ENCODE results near the gene RARG. TPM values are rescaled to one million over a fixed set of nuclear protein-coding genes. Genes with fewer than 3 reads are reported as not detected.

RARG gene
- total and polyA plus RNA-seq, 2 donors: 4.6 to 8.5 TPM

GRCh38 chr12:53215497-53215896 lies 16.5 kb downstream of the RARG start:
- peaks cover 0 to 6% of the 10 kb centered on the region in 2 donors for H3K9me3 ChIP-seq (ENCODE audit: control insufficient read depth in 2 of 2, insufficient read depth in 1 of 2, low read length in 1 of 2)
- H3K36me3 ChIP-seq (ENCODE audit: control insufficient read depth in 2 of 2, insufficient read depth in 2 of 2, low read length in 1 of 2): peaks cover 7 to 16% of the 10 kb centered on the region in 2 donors
- H3K4me3 ChIP-seq (ENCODE audit: low read length in 2 of 2): no peak overlapping the region
- peaks cover 0 to 45% of the 10 kb centered on the region in 2 donors for H3K4me1 ChIP-seq (ENCODE audit: control insufficient read depth in 2 of 2, insufficient read depth in 2 of 2, low read length in 2 of 2)
- peaks cover 13 to 39% of the 10 kb centered on the region in 2 donors for H3K27me3 ChIP-seq (ENCODE audit: control insufficient read depth in 2 of 2, insufficient read depth in 1 of 2, low read length in 1 of 2)
- no peak for DNase-seq (ENCODE audit: low read depth in 6 of 9, low spot score in 9 of 9)
- H3K27ac ChIP-seq (ENCODE audit: low read depth in 1 of 2, low read length in 1 of 2): no peak overlapping the region
- WGBS: 98% methylated on average over 8 of the region's 8 CpGs

GRCh38 chr12:53214687-53215455 lies 17.1 kb downstream of the RARG start:
- H3K27ac ChIP-seq (ENCODE audit: low read depth in 1 of 2, low read length in 1 of 2): no peak overlapping the region
- peaks cover 0 to 6% of the 10 kb centered on the region in 2 donors for H3K9me3 ChIP-seq (ENCODE audit: control insufficient read depth in 2 of 2, insufficient read depth in 1 of 2, low read length in 1 of 2)
- peaks cover 11 to 33% of the 10 kb centered on the region in 2 donors for H3K27me3 ChIP-seq (ENCODE audit: control insufficient read depth in 2 of 2, insufficient read depth in 1 of 2, low read length in 1 of 2)
- peaks cover 7 to 17% of the 10 kb centered on the region in 2 donors for H3K36me3 ChIP-seq (ENCODE audit: control insufficient read depth in 2 of 2, insufficient read depth in 2 of 2, low read length in 1 of 2)
- WGBS: 88% methylated on average over 12 of the region's 12 CpGs
- no peak for DNase-seq (ENCODE audit: low read depth in 6 of 9, low spot score in 9 of 9)
- no peak overlapping the region for H3K4me3 ChIP-seq (ENCODE audit: low read length in 2 of 2)
- peaks cover 0 to 39% of the 10 kb centered on the region in 2 donors for H3K4me1 ChIP-seq (ENCODE audit: control insufficient read depth in 2 of 2, insufficient read depth in 2 of 2, low read length in 2 of 2)

- WGBS: 95% methylated on average over 5 of the region's 5 CpGs
- Histone ChIP-seq H3K27ac (ENCODE audit: low read depth in 1 of 2, low read length in 1 of 2) (no peak overlapping the region), H3K36me3 (ENCODE audit: control insufficient read depth in 2 of 2, insufficient read depth in 2 of 2, low read length in 1 of 2) (peaks cover 7 to 17% of the 10 kb centered on the region in 2 donors), H3K9me3 (ENCODE audit: control insufficient read depth in 2 of 2, insufficient read depth in 1 of 2, low read length in 1 of 2) (peaks cover 0 to 6% of the 10 kb centered on the region in 2 donors), H3K4me3 (ENCODE audit: low read length in 2 of 2) (no peak overlapping the region), H3K4me1 (ENCODE audit: control insufficient read depth in 2 of 2, insufficient read depth in 2 of 2, low read length in 2 of 2) (peaks cover under 1 to 35% of the 10 kb centered on the region in 2 donors), H3K27me3 (ENCODE audit: control insufficient read depth in 2 of 2, insufficient read depth in 1 of 2, low read length in 1 of 2) (peaks cover 5 to 26% of the 10 kb centered on the region in 2 donors)
- no peak for DNase-seq (ENCODE audit: low read depth in 6 of 9, low spot score in 9 of 9)
These were observed 17.8 kb downstream of the RARG start for GRCh38 chr12:53214221-53214620.

- no peak overlapping the region for H3K4me3 ChIP-seq (ENCODE audit: low read length in 2 of 2)
- peaks cover 5 to 40% of the 10 kb centered on the region in 2 donors for H3K4me1 ChIP-seq (ENCODE audit: control insufficient read depth in 2 of 2, insufficient read depth in 2 of 2, low read length in 2 of 2)
- H3K27ac ChIP-seq (ENCODE audit: low read depth in 1 of 2, low read length in 1 of 2): no peak overlapping the region
These were observed 18.7 kb downstream of the RARG start for GRCh38 chr12:53213348-53213747.

GRCh38 chr12:53212931-53213330 lies 19.1 kb downstream of the RARG start:
- WGBS: 71% methylated on average over 12 of the region's 12 CpGs

More at GRCh38 chr12:53213348-53213747, 18.7 kb downstream of the RARG start:
- 17% methylated on average over 14 of the region's 14 CpGs for WGBS
- peaks cover 7 to 17% of the 10 kb centered on the region in 2 donors for H3K36me3 ChIP-seq (ENCODE audit: control insufficient read depth in 2 of 2, insufficient read depth in 2 of 2, low read length in 1 of 2)
- H3K27me3 ChIP-seq (ENCODE audit: control insufficient read depth in 2 of 2, insufficient read depth in 1 of 2, low read length in 1 of 2): peaks cover 0 to 20% of the 10 kb centered on the region in 2 donors
- DNase-seq (ENCODE audit: low read depth in 6 of 9, low spot score in 9 of 9): peak in 4 of 9 donors; percentile 75 to 87 (median 78)
- peaks cover 0 to 6% of the 10 kb centered on the region in 2 donors for H3K9me3 ChIP-seq (ENCODE audit: control insufficient read depth in 2 of 2, insufficient read depth in 1 of 2, low read length in 1 of 2)

GRCh38 chr12:53211476-53212381 lies 20.3 kb downstream of the RARG start:
- Histone ChIP-seq H3K36me3 (ENCODE audit: control insufficient read depth in 2 of 2, insufficient read depth in 2 of 2, low read length in 1 of 2) (peaks cover 7 to 17% of the 10 kb centered on the region in 2 donors), H3K4me1 (ENCODE audit: control insufficient read depth in 2 of 2, insufficient read depth in 2 of 2, low read length in 2 of 2) (peaks cover 9 to 41% of the 10 kb centered on the region in 2 donors), H3K27me3 (ENCODE audit: control insufficient read depth in 2 of 2, insufficient read depth in 1 of 2, low read length in 1 of 2) (peaks cover 0 to 4% of the 10 kb centered on the region in 2 donors), H3K4me3 (ENCODE audit: low read length in 2 of 2) (no peak overlapping the region), H3K27ac (ENCODE audit: low read depth in 1 of 2, low read length in 1 of 2) (no peak overlapping the region), H3K9me3 (ENCODE audit: control insufficient read depth in 2 of 2, insufficient read depth in 1 of 2, low read length in 1 of 2) (no peaks in the 10 kb centered on the region)
- no peak for DNase-seq (ENCODE audit: low read depth in 6 of 9, low spot score in 9 of 9)
- 92% methylated on average over 13 of the region's 13 CpGs for WGBS

More at GRCh38 chr12:53212931-53213330, 19.1 kb downstream of the RARG start:
- Histone ChIP-seq H3K27me3 (ENCODE audit: control insufficient read depth in 2 of 2, insufficient read depth in 1 of 2, low read length in 1 of 2) (peaks cover 0 to 16% of the 10 kb centered on the region in 2 donors), H3K9me3 (ENCODE audit: control insufficient read depth in 2 of 2, insufficient read depth in 1 of 2, low read length in 1 of 2) (peaks cover 0 to 6% of the 10 kb centered on the region in 2 donors), H3K27ac (ENCODE audit: low read depth in 1 of 2, low read length in 1 of 2) (no peak overlapping the region), H3K4me1 (ENCODE audit: control insufficient read depth in 2 of 2, insufficient read depth in 2 of 2, low read length in 2 of 2) (peaks cover 5 to 41% of the 10 kb centered on the region in 2 donors), H3K4me3 (ENCODE audit: low read length in 2 of 2) (no peak overlapping the region), H3K36me3 (ENCODE audit: control insufficient read depth in 2 of 2, insufficient read depth in 2 of 2, low read length in 1 of 2) (peaks cover 7 to 17% of the 10 kb centered on the region in 2 donors)
- DNase-seq (ENCODE audit: low read depth in 6 of 9, low spot score in 9 of 9): no peak

GRCh38 chr12:53210843-53211242 lies 21.2 kb downstream of the RARG start:
- Histone ChIP-seq H3K27ac (ENCODE audit: low read depth in 1 of 2, low read length in 1 of 2) (no peak overlapping the region), H3K36me3 (ENCODE audit: control insufficient read depth in 2 of 2, insufficient read depth in 2 of 2, low read length in 1 of 2) (peaks cover 7 to 17% of the 10 kb centered on the region in 2 donors), H3K27me3 (ENCODE audit: control insufficient read depth in 2 of 2, insufficient read depth in 1 of 2, low read length in 1 of 2) (no peaks in the 10 kb centered on the region), H3K4me1 (ENCODE audit: control insufficient read depth in 2 of 2, insufficient read depth in 2 of 2, low read length in 2 of 2) (peaks cover 9 to 42% of the 10 kb centered on the region in 2 donors), H3K4me3 (ENCODE audit: low read length in 2 of 2) (no peak overlapping the region), H3K9me3 (ENCODE audit: control insufficient read depth in 2 of 2, insufficient read depth in 1 of 2, low read length in 1 of 2) (no peaks in the 10 kb centered on the region)
- DNase-seq (ENCODE audit: low read depth in 6 of 9, low spot score in 9 of 9): no peak
- WGBS: 93% methylated on average over 4 of the region's 4 CpGs

- H3K27ac ChIP-seq (ENCODE audit: low read depth in 1 of 2, low read length in 1 of 2): peak overlapping the region in 1 of 2 donors; percentile 50
- H3K4me3 ChIP-seq (ENCODE audit: low read length in 2 of 2): no peak overlapping the region
- no peaks in the 10 kb centered on the region for H3K9me3 ChIP-seq (ENCODE audit: control insufficient read depth in 2 of 2, insufficient read depth in 1 of 2, low read length in 1 of 2)
- peak in 2 of 9 donors; percentile 44 to 57 for DNase-seq (ENCODE audit: low read depth in 6 of 9, low spot score in 9 of 9)
- peaks cover 4 to 13% of the 10 kb centered on the region in 2 donors for H3K36me3 ChIP-seq (ENCODE audit: control insufficient read depth in 2 of 2, insufficient read depth in 2 of 2, low read length in 1 of 2)
- WGBS: 20% methylated on average over 7 of the region's 7 CpGs
- peaks cover 9 to 44% of the 10 kb centered on the region in 2 donors for H3K4me1 ChIP-seq (ENCODE audit: control insufficient read depth in 2 of 2, insufficient read depth in 2 of 2, low read length in 2 of 2)
- no peaks in the 10 kb centered on the region for H3K27me3 ChIP-seq (ENCODE audit: control insufficient read depth in 2 of 2, insufficient read depth in 1 of 2, low read length in 1 of 2)
These were observed 23.0 kb downstream of the RARG start for GRCh38 chr12:53208877-53209463.
